Measurements from ENCODE around the gene SHISA9. TPM values are rescaled to one million over a fixed set of nuclear protein-coding genes. Genes with fewer than 3 reads are reported as not detected.

The SHISA9 gene
- polyA plus RNA-seq, 1 of the 3 experiments (the other 2 are of a cell fraction), result 0.02 TPM

GRCh38 chr16:13254998-13255614, 353.7 kb downstream of the SHISA9 start:
- no peak overlapping the region for H3K9ac ChIP-seq
- no peak overlapping the region for H3K4me2 ChIP-seq
- TF ChIP-seq TEAD4 (IDR thresholded peaks at IDR 0.05; ENCODE audit: borderline replicate concordance, insufficient read depth) (no peak), RAD21 (IDR thresholded peaks at IDR 0.05; ENCODE audit: low read length) (no peak), FOXM1 (IDR thresholded peaks at IDR 0.05; ENCODE audit: low read depth) (no peak), REST (IDR thresholded peaks at IDR 0.05; ENCODE audit: low read depth, low read length) (no peak), RFX5 (IDR thresholded peaks at IDR 0.05; ENCODE audit: low read length) (no peak), NFIC (IDR thresholded peaks at IDR 0.05; ENCODE audit: borderline replicate concordance) (no peak), ELF1 (IDR thresholded peaks at IDR 0.05) (no peak), FOXJ3 (CRISPR knock-in tag; IDR thresholded peaks at IDR 0.05) (no peak), GABPA (IDR thresholded peaks at IDR 0.05; ENCODE audit: low read depth) (no peak), MEF2A (IDR thresholded peaks at IDR 0.05; ENCODE audit: borderline replicate concordance, low read depth) (no peak), MXI1 (IDR thresholded peaks at IDR 0.05; ENCODE audit: low read depth, low read length) (no peak), TAF1 (IDR thresholded peaks at IDR 0.05; ENCODE audit: borderline replicate concordance, low read depth, low read length) (no peak), YY1 (IDR thresholded peaks at IDR 0.05; ENCODE audit: low read depth) (no peak), JUND (IDR thresholded peaks at IDR 0.05) (no peak)
- TF ChIP-seq, protein P1, sequence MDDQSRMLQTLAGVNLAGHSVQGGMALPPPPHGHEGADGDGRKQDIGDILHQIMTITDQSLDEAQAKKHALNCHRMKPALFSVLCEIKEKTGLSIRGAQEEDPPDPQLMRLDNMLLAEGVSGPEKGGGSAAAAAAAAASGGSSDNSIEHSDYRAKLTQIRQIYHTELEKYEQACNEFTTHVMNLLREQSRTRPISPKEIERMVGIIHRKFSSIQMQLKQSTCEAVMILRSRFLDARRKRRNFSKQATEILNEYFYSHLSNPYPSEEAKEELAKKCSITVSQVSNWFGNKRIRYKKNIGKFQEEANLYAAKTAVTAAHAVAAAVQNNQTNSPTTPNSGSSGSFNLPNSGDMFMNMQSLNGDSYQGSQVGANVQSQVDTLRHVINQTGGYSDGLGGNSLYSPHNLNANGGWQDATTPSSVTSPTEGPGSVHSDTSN (IDR thresholded peaks at IDR 0.05), result no peak
- TF ChIP-seq, protein P2, sequence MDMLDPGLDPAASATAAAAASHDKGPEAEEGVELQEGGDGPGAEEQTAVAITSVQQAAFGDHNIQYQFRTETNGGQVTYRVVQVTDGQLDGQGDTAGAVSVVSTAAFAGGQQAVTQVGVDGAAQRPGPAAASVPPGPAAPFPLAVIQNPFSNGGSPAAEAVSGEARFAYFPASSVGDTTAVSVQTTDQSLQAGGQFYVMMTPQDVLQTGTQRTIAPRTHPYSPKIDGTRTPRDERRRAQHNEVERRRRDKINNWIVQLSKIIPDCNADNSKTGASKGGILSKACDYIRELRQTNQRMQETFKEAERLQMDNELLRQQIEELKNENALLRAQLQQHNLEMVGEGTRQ (IDR thresholded peaks at IDR 0.05; ENCODE audit: borderline replicate concordance, low read depth, low read length), result no peak
- TF ChIP-seq, protein P3, sequence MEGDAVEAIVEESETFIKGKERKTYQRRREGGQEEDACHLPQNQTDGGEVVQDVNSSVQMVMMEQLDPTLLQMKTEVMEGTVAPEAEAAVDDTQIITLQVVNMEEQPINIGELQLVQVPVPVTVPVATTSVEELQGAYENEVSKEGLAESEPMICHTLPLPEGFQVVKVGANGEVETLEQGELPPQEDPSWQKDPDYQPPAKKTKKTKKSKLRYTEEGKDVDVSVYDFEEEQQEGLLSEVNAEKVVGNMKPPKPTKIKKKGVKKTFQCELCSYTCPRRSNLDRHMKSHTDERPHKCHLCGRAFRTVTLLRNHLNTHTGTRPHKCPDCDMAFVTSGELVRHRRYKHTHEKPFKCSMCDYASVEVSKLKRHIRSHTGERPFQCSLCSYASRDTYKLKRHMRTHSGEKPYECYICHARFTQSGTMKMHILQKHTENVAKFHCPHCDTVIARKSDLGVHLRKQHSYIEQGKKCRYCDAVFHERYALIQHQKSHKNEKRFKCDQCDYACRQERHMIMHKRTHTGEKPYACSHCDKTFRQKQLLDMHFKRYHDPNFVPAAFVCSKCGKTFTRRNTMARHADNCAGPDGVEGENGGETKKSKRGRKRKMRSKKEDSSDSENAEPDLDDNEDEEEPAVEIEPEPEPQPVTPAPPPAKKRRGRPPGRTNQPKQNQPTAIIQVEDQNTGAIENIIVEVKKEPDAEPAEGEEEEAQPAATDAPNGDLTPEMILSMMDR (IDR thresholded peaks at IDR 0.05), result no peak
- H3K9me2 ChIP-seq, result no peaks in the 10 kb centered on the region
- H3K27me3 ChIP-seq (ENCODE audit: insufficient read depth), result no peaks in the 10 kb centered on the region
- CTCF ChIA-PET, result no interaction called here
- H3K79me2 ChIP-seq (ENCODE audit: insufficient read depth), result no peaks in the 10 kb centered on the region
- no peaks in the 10 kb centered on the region for H4K20me1 ChIP-seq (ENCODE audit: insufficient read depth)
- POLR2A ChIA-PET, result no interaction called here
- no peak for DNase-seq
- H3F3A ChIP-seq (replicated peaks; ENCODE audit: insufficient read depth), result no peaks in the 10 kb centered on the region
- no peaks in the 10 kb centered on the region for H3K36me3 ChIP-seq (replicated peaks in 1 of 2; ENCODE audit: control insufficient read depth in 1 of 2, insufficient read depth in 2 of 2, low read length in 1 of 2)
- H2AFZ ChIP-seq (ENCODE audit: low read depth), result no peak overlapping the region
- WGBS (ENCODE audit: low lambda C conversion rate), result 0% methylated on average over 1 of the region's 1 CpG
- H3K27ac ChIP-seq (ENCODE audit: low read depth in 2 of 2, low read length in 1 of 2), result no peak overlapping the region
- H3K4me3 ChIP-seq (ENCODE audit: low read depth in 2 of 2, low read length in 1 of 2), result no peak overlapping the region
- H3K9me3 ChIP-seq, result 0 out of 2 replicates have a peak, but pooled peaks cover 3% of the 10 kb centered on the region
- H3K4me1 ChIP-seq (ENCODE audit: control insufficient read depth in 1 of 2, insufficient read depth in 2 of 2, low read depth in 1 of 2, low read length in 1 of 2), result no peaks in the 10 kb centered on the region

Measured in SK-N-SH (cell line).